GM10847 (cell line): ENCODE results near the gene MKNK1.

ENCODE experiments used
- POLR2A ChIP-seq: IDR thresholded peaks from 2 replicates; pipeline ENCODE4 v1.6.1; 2011; ENCODE audit not compliant: insufficient read length; ENCODE audit errors: extremely low read depth

MKNK1 gene

GRCh38 chr1:46558141-46558963 is 45.7 kb downstream of the MKNK1 start:
- TF ChIP-seq POLR2A = no peak

DNA sequence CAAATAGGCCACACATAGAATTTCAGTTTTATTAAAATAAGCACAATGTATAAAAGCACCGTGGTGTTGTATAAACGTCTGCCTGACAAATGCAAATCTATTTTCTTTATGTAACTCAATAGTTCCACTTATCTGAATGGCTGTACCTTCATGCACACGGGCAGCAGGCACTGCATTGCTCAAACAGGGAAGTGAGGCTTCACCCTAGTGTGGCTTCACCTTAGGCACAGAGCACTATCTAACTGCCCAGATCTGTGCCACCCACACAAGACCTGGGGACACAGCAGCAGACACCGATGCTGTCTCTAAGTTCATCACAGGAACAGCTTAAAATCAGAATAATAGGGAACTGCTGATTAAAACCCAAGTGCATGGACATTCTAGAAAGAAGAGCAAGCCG is 46.7 kb downstream of the MKNK1 start:
- no peak for TF ChIP-seq POLR2A

- TF ChIP-seq POLR2A = no peak
Measured at GRCh38 chr1:46556822-46557221, 47.2 kb downstream of the MKNK1 start.

DNA sequence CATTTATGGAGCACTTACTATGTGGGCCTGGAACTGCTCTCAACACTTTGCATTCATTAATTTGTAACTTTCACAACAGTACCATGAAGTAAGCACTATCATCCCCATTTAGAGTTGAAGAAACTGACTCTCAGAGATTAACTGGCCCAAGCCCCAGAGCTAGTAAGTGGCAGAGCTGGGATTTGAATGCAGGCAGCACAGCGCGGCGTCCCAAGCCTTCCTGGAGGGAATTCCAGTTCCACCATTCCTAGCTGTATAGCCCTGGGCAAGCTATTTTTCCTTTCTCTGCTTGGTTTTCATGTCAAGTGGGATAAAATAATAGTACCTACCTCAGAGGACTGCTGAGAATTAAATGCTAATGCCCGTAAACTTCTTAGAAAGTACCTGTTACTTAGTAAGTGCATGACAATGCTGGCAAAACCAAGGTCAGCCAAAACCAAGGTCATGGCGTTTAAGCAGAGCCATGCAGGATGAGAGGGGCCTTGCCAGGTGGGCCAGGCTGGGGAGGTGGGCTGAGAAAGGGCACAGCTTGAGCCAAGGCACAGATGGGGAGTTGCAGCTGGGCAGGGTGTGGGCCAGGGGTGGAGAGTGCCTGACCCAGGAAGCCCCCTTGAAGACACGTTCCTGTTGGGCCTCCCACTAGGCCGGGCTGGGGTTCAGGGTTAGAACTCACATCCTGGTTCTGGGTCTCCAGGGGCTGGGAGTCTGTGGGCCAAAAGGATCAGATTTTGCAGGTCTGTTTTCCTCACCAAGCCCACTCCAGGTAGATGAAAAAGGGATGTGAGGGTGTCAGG is 48.0 kb downstream of the MKNK1 start:
- TF ChIP-seq POLR2A = no peak

- no peak for TF ChIP-seq POLR2A
Measured at GRCh38 chr1:46554597-46555381, 49.3 kb downstream of the MKNK1 start.

DNA sequence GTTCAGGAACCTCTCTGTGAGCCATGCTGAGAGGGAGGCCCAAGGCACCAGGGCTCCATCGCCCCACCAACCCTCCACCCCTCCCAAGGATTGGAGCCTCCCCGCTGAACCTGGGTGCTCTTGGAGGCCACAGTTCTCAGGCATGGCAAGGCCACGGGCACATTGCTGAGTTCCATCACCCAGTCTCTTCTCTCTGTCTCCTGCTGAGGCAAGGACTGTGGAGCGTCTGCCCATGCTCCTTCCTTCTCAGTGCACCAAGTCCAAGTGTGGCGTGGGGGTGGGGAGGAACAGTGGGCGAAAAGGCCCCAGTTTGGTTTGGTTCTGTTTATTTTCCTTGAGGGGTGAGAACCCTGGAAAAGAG is 49.9 kb downstream of the MKNK1 start:
- TF ChIP-seq POLR2A = no peak

- TF ChIP-seq POLR2A = no peak
Measured at GRCh38 chr1:46553506-46553905, 50.6 kb downstream of the MKNK1 start.

- TF ChIP-seq POLR2A = no peak
Measured at GRCh38 chr1:46552357-46553237, 51.5 kb downstream of the MKNK1 start.

GRCh38 chr1:46551597-46552095 is 52.4 kb downstream of the MKNK1 start, which contains the start of gene KNCN:
TSS of gene KNCN (minus strand) at chr1:46551647. CDS start at chr1:46551215, 432 bp downstream.
- TF ChIP-seq POLR2A = no peak

DNA sequence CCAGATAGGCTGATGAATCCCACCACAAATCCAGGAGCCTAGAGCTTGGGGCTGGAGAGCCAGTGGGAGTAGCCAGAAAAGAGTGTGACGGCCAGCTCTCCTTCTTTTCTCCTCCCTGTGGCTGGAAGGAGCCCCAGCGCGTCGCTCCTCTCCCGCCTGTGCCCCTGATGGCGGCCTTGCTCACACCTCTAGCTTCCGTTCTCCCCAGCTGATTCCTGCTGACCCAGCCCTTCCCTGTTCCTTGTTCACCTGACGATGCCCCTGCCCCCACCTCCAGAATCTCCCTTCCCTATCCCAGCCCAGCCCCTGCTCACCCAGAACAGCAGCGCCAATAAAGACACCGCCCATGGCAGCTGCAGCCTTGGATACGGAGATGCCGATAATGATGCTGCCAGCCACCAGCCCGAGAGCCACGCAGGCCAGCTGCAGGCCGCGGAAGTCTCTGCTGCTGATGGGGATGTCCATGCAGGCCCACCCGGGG is 53.3 kb downstream of the MKNK1 start:
- TF ChIP-seq POLR2A = no peak

- TF ChIP-seq POLR2A = no peak
Measured at GRCh38 chr1:46549697-46550681, 54.1 kb downstream of the MKNK1 start.

- TF ChIP-seq POLR2A = no peak
Measured at GRCh38 chr1:46547481-46548383, 56.3 kb downstream of the MKNK1 start.
